GM04504 (cell line): ENCODE data around the gene C1orf198.

ENCODE experiments used
- DNase-seq: peaks from one replicate; pipeline ENCODE4 v3.0.0-alpha.2; 2012; ENCODE audit warnings: low read depth

C1orf198 gene

GRCh38 chr1:230832476-230832875 is 35.8 kb downstream of the C1orf198 start:
- DNase-seq, result no peak

DNA sequence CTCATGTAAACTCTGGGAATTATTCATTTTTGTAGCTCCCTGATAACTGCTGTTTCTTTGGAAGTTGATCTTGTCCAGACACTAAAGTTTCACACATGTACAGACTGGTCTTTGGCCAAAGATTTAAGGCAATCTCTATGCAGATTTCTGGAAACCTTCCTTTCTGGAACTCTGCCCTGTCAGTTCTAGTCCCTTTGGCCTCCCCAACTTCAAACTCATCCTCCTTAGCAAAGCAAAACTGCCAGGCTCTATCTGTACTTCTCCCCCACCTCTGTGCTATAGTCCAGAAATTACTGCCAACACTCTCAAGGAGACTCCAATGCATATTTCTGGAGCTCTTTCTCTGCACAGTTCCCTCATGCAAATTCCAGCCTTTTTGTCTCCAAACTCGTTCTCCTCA is 36.5 kb downstream of the C1orf198 start:
- DNase-seq, result no peak

DNA sequence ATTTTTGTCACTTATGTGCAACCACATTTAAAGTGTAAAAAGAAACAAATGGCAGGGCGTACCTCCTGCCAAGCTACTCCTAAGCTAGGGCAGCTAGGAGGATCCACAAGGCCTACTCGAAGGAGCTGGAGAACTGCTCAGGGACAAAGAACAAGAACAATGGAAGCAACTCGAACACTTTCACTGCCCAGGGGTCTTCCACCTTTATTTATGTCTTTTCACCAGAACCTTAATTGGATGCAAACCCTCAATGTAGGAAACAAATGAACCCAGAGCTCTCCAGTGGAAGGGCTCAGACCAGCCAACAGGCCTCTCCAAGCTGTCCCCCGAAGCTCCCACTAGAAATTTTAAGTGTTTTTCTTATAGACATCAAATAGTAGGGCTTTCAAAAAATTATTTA is 39.9 kb downstream of the C1orf198 start:
- no peak for DNase-seq

GRCh38 chr1:230827801-230828200 is 40.5 kb downstream of the C1orf198 start:
- DNase-seq, result no peak

DNA sequence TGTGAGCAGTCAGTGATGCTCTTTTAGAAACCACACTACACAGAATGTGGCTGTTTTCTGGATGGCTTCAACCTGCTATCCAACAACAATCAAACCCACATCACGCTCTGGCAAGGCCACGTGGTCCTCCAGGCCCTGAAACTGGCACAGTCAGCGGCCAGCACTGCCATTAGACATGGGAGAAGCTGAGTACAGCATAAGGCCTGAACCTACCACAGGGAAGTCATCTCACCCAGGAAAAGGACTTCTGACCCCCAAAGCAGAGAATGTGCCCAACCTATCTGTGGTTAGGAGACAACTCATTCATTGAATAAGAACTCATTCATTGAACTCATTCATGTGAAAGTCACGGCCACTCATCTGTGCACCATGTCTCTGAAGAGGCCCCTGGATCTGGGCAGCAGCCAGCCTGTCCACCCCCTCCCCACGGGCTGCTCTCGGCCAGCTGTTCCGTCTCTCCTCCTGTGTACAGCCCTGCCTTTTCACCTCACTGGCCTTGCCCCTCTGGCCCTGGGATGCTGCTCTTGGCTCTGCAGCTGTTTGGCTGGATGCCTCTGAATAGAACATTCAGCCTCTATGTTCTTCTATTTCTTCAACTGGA is 41.1 kb downstream of the C1orf198 start:
- no peak for DNase-seq

- DNase-seq, result no peak
Measured at GRCh38 chr1:230826166-230826875, 42.0 kb downstream of the C1orf198 start.

DNA sequence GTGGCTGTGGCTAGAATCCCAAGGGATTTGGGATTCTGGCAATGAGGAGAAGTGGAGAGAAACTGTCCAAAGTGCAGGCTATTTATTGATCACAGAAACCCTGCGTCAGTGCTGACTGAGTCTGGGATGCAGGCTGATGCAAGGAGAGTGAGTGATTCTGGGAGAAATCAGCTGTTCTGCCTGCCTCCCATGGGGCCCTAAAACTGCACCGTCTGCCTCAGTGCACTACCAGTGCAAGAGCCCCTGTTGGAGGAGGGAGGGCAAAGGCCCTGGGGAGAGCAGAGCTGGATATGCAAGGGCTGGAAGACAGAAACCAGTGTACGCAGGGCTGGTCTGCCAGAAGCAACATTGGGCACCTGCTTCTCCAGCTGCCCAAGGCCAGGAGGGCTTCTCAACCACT is 42.6 kb downstream of the C1orf198 start:
- no peak for DNase-seq

GRCh38 chr1:230824919-230825721 is 43.2 kb downstream of the C1orf198 start:
- DNase-seq, result peak; percentile 54

- DNase-seq, result no peak
Measured at GRCh38 chr1:230824551-230824918, 43.8 kb downstream of the C1orf198 start.

- no peak for DNase-seq
Measured at GRCh38 chr1:230823931-230824381, 44.4 kb downstream of the C1orf198 start.

DNA sequence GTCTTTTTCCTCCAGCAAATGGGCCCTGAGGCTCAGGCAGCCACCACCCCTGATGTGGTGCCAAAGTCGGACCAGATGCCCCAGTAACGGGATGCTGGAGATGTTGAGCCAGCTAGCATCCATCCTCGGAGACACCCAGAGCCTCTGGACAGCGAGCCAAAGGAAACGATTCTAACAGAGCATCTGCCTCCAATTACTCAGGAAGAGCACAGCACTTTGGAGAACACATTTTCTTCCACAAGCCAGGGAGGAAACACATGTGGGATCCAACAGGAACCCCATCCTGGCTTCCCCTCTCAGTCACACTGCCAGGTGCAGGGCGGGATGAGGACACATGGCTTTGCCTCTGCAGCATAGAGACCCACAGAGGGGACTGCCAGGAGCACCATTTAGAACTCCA is 44.9 kb downstream of the C1orf198 start:
- no peak for DNase-seq

DNA sequence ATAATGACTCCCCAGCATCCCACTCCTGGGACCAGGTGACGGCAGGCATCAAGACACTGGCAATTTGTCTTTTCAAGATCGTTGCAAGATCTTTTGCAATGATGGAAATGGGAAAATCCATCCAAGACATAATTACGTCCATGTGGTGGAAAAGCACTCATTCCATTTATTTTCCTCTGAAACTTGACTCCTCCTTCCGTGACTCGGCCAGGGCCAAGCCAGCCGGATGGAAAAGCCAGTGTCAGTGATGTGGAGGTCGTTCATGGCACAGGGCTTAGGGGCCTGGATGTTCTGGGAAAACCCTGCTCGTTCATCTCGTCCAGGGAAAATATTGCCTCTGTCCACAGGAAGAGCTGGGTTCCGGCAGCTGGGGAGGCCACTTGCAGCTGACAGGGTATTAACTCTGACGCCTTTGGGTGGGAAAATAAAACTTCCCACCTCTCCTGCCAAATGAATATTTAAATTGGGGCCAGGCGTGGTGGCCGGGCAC is 46.2 kb downstream of the C1orf198 start:
- peak; percentile 72 for DNase-seq

- DNase-seq, result no peak
Measured at GRCh38 chr1:230821346-230821745, 47.0 kb downstream of the C1orf198 start.

DNA sequence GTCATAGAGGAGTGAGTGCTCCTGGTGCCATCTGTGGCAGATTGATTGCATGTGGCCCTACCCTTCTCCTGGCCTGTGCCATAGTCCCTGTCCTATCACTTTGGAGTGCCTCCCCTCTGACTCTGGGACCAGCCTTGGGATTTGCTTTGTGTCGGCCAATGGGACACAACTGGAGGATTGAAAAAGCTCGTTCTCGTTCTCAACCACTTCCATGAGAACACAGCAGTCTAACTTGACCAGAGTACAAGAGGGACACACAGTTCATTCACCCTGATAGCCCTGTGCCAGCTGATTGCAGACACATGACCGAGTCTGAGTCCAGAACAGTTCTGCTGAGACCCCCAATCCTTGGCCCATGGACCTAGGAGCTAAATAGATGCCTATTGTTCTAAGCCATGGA is 47.8 kb downstream of the C1orf198 start:
- DNase-seq, result no peak

DNA sequence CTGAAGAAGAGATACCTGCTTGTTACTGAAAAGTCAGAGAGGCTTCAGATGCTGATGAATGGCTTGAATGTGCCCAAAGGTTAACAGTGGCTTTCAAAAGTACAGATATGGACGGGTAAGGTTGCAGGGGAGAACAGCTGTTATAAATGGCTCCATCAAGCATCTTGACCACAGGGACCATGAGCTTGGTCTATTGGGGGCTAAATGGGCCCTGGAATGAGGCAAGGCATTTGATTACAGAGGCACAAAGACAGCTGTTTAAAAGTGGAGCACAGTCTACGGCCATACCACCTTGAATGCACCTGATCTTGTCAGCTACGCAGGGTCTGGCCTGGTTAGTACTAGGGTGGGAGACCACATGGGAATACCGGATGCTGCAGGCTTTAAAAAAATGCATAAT is 48.3 kb downstream of the C1orf198 start:
- DNase-seq, result no peak

- no peak for DNase-seq
Measured at GRCh38 chr1:230818901-230819300, 49.4 kb downstream of the C1orf198 start.

DNA sequence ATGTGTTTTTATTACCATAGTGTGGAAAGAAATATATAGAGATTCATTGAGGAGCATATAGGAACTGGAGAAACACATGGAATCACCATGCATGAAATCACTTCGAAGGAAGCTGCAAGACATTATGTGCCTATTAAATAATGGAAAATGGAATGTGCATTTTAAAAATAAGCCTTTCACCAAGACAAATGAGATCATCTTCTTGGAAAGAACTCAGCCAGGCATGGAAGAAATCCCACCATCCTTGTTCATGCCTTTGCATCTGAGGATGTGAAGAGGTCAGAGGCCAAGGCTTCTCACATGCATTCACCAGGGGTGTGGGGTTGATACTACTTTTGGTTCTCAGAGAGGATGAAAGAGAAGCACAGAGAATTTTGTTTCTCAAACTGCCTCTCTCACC is 50.0 kb downstream of the C1orf198 start:
- no peak for DNase-seq

DNA sequence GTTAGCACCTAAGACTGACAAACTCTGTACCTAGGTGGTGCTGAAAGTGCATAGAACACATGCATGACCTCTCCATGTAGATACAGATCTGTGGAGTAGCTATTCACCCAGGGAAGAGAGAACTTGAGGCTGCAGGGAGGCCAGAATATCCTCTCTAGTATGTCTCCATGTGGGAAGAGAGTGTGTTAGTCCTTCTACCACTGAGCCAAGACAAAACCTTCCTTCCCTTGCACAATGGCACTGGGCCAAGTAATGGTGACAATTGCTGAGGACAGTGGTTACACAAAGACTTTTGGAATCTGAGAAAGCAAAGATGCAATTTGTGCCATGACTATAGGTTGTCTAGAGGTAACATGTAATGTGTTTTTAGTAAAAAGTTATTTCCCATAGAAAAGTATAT is 52.3 kb downstream of the C1orf198 start:
- DNase-seq, result no peak

DNA sequence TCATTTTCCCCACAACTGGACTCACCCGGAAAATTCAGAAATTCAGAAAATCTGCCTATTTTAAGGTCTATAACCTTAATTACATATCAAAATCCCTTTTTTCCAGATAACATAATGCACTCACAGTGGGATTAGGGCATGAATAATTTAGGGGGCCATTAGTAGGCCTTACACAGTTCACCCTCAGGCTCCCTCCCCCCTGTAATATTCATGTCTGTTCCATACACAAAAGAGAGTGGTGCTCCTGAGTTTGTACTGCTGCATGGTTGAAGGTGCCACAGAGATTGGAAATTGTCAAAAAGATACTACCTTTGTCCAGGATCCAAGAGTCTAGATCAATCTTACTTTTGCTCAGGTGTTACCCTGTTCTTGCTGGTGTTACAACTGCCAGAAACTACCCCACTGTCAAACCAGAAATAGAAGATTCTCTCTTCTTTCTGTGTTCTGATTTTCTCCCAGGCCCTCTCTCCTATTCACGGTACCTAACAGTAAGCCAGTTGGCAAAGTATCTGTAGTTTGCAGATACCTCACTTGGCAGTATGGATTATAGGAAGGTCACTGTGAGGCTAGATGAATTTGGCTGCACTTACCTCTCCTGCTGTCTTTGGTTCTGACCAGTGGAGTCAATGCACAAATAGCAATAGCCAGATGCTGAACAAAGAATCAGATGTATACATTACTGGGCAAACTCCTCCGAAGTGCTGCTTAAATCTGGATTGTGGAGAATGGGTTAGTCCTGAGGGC is 53.2 kb downstream of the C1orf198 start:
- DNase-seq, result no peak

GRCh38 chr1:230812568-230812967 is 55.8 kb downstream of the C1orf198 start:
- DNase-seq, result no peak

- no peak for DNase-seq
Measured at GRCh38 chr1:230809256-230809990, 58.9 kb downstream of the C1orf198 start.
